MCF 10A (cell line): Measurements from ENCODE around the gene SCART1. TPM values are rescaled to one million over a fixed set of nuclear protein-coding genes. Genes with fewer than 3 reads are reported as not detected.

Experiments
- BruUV-seq: library from RNA; stranded (reverse); fragments of 400-500 nt; replicated peaks from 2 replicates; lab custom pipeline; 2021; lab: Mats Ljungman, UMichigan
- CTCF ChIA-PET: fragments of 300-600 bp; sonication (Branson Sonifier 250); formaldehyde crosslinking; extraction: SDS; loops from one replicate; lab custom pipeline; 2021; ENCODE audit warnings: antibody characterized with exemption, inconsistent platforms; lab: Yijun Ruan, JAX
- POLR2A ChIA-PET: fragments of 300-600, 350-650 bp; sonication (Branson Sonifier 250); formaldehyde crosslinking; extraction: SDS; loops from one replicate; lab custom pipeline; 2020; ENCODE audit warnings: antibody characterized with exemption, inconsistent platforms; lab: Yijun Ruan, JAX
- DNase-seq: peaks from one replicate; pipeline ENCODE4 v3.0.0-alpha.2; 2018; ENCODE audit not compliant: unreplicated experiment
- H3K27ac Mint-ChIP-seq: one replicate; pipeline ENCODE4 v1.8.0; 2022; ENCODE audit warnings: mild to moderate bottlenecking, low read depth, mixed read lengths; ENCODE audit not compliant: unreplicated experiment
- H3K27me3 Mint-ChIP-seq: one replicate; pipeline ENCODE4 v1.8.0; 2022; ENCODE audit warnings: mixed read lengths; ENCODE audit not compliant: insufficient read depth, unreplicated experiment
- H3K36me3 Mint-ChIP-seq: one replicate; pipeline ENCODE4 v1.8.0; 2022; ENCODE audit warnings: mild to moderate bottlenecking, moderate library complexity, mixed read lengths; ENCODE audit not compliant: insufficient read depth, unreplicated experiment
- H3K4me1 Mint-ChIP-seq: one replicate; pipeline ENCODE4 v1.8.0; 2022; ENCODE audit warnings: mixed read lengths; ENCODE audit not compliant: insufficient read depth, unreplicated experiment
- H3K4me3 Mint-ChIP-seq: one replicate; pipeline ENCODE4 v1.8.0; 2022; ENCODE audit warnings: mild to moderate bottlenecking, moderate library complexity, mixed read lengths; ENCODE audit not compliant: unreplicated experiment
- H3K9me3 Mint-ChIP-seq: one replicate; pipeline ENCODE4 v1.8.0; 2022; ENCODE audit warnings: mixed read lengths; ENCODE audit not compliant: unreplicated experiment
- intact Hi-C: fragments of 100-400 bp; cut with micrococcal nuclease; formaldehyde crosslinking; loops from 2 replicates; pipeline ENCODE4 v1.14.1; 2022
- total RNA-seq: library from RNA; stranded (reverse); gene quantifications from 2 replicates; pipeline ENCODE4 v1.2.3, GENCODE V29; 2022
- TF ChIP-seq, protein P1 (sequence below): fragments of 200-600 bp; IDR thresholded peaks from one replicate; pipeline ENCODE4 v1.8.0; 2022; ENCODE audit warnings: antibody characterized with exemption, mild to moderate bottlenecking; ENCODE audit not compliant: unreplicated experiment

The SCART1 gene
- total RNA-seq, 1 experiment from 2014 or later: 0.93 TPM

- Mint-ChIP-seq H3K9me3 (no peaks in the 10 kb centered on the region), H3K27me3 (peaks cover under 1% of the 10 kb centered on the region), H3K36me3 (no peaks in the 10 kb centered on the region), H3K27ac (no peak overlapping the region), H3K4me3 (no peak overlapping the region), H3K4me1 (no peaks in the 10 kb centered on the region)
- intact Hi-C loops: no loop called here
- BruUV-seq: no TSS peak
- CTCF ChIA-PET: no interaction called here
- TF ChIP-seq, protein P1, sequence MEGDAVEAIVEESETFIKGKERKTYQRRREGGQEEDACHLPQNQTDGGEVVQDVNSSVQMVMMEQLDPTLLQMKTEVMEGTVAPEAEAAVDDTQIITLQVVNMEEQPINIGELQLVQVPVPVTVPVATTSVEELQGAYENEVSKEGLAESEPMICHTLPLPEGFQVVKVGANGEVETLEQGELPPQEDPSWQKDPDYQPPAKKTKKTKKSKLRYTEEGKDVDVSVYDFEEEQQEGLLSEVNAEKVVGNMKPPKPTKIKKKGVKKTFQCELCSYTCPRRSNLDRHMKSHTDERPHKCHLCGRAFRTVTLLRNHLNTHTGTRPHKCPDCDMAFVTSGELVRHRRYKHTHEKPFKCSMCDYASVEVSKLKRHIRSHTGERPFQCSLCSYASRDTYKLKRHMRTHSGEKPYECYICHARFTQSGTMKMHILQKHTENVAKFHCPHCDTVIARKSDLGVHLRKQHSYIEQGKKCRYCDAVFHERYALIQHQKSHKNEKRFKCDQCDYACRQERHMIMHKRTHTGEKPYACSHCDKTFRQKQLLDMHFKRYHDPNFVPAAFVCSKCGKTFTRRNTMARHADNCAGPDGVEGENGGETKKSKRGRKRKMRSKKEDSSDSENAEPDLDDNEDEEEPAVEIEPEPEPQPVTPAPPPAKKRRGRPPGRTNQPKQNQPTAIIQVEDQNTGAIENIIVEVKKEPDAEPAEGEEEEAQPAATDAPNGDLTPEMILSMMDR: no peak
- DNase-seq: no peak
- POLR2A ChIA-PET: no interaction called here
Measured at GRCh38 chr10:133456041-133456951, 2.6 kb downstream of the SCART1 start.

GRCh38 chr10:133457100-133457841 is 3.5 kb downstream of the SCART1 start:
- ChIA-PET CTCF (interaction anchor here (0.7 kb wide), 1 partner anchor 554 kb away, joined by 4 read pairs; no protein-coding TSS in a partner anchor), POLR2A (no interaction called here)
- DNase-seq: no peak
- H3K36me3 Mint-ChIP-seq: no peaks in the 10 kb centered on the region
- H3K27me3 Mint-ChIP-seq: no peaks in the 10 kb centered on the region
- no peak overlapping the region for H3K27ac Mint-ChIP-seq
- no TSS peak for BruUV-seq
- no peak overlapping the region for H3K4me3 Mint-ChIP-seq
- H3K9me3 Mint-ChIP-seq: no peaks in the 10 kb centered on the region
- H3K4me1 Mint-ChIP-seq: no peaks in the 10 kb centered on the region
- intact Hi-C loops: no loop called here
- TF ChIP-seq, protein P1: no peak

- H3K9me3 Mint-ChIP-seq: no peaks in the 10 kb centered on the region
- TF ChIP-seq, protein P1: no peak
- H3K36me3 Mint-ChIP-seq: no peaks in the 10 kb centered on the region
- H3K27ac Mint-ChIP-seq: no peak overlapping the region
- H3K4me3 Mint-ChIP-seq: no peak overlapping the region
- CTCF ChIA-PET: no interaction called here
- H3K4me1 Mint-ChIP-seq: no peaks in the 10 kb centered on the region
- intact Hi-C loops: no loop called here
- POLR2A ChIA-PET: no interaction called here
- DNase-seq: no peak
- H3K27me3 Mint-ChIP-seq: no peaks in the 10 kb centered on the region
- no TSS peak for BruUV-seq
Measured at GRCh38 chr10:133458021-133458709, 4.4 kb downstream of the SCART1 start.
